Measurements from ENCODE around the gene SLC35D3. TPM values are rescaled to one million over a fixed set of nuclear protein-coding genes. Genes with fewer than 3 reads are reported as not detected.
"Not testable (repeated sequence)": the region's sequence is repeated elsewhere in the genome, so short reads cannot be mapped to it uniquely, and the experiment has no call there.

The SLC35D3 gene
- total RNA-seq, 1 donor, result under 0.01 TPM

DNA sequence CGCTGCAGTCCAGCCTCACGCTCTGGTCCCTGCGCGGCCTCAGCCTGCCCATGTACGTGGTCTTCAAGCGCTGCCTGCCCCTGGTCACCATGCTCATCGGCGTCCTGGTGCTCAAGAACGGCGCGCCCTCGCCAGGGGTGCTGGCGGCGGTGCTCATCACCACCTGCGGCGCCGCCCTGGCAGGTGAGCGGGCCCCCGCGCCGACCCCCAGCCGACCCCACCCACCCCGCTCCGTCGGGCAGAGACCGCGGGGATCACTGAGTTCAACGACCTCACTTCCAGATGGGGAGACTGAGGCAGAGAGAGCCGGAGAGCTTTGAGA lies 545 bp downstream of the SLC35D3 start:
- no peak for DNase-seq (ENCODE audit: low read depth in 2 of 3, low spot score in 2 of 3)

GRCh38 chr6:136923116-136923953 lies 1.2 kb downstream of the SLC35D3 start:
- peak in 2 of 3 donors; percentile 39 to 43 for DNase-seq (ENCODE audit: low read depth in 2 of 3, low spot score in 2 of 3)

DNA sequence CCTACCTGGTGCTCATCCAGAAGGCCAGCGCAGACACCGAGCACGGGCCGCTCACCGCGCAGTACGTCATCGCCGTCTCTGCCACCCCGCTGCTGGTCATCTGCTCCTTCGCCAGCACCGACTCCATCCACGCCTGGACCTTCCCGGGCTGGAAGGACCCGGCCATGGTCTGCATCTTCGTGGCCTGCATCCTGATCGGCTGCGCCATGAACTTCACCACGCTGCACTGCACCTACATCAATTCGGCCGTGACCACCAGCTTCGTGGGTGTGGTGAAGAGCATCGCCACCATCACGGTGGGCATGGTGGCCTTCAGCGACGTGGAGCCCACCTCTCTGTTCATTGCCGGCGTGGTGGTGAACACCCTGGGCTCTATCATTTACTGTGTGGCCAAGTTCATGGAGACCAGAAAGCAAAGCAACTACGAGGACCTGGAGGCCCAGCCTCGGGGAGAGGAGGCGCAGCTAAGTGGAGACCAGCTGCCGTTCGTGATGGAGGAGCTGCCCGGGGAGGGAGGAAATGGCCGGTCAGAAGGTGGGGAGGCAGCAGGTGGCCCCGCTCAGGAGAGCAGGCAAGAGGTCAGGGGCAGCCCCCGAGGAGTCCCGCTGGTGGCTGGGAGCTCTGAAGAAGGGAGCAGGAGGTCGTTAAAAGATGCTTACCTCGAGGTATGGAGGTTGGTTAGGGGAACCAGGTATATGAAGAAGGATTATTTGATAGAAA lies 2.0 kb downstream of the SLC35D3 start:
- no peak for DNase-seq (ENCODE audit: low read depth in 2 of 3, low spot score in 2 of 3)

- DNase-seq (ENCODE audit: low read depth in 2 of 3, low spot score in 2 of 3), result no peak
These were observed 4.3 kb downstream of the SLC35D3 start for GRCh38 chr6:136926383-136926782.

DNA sequence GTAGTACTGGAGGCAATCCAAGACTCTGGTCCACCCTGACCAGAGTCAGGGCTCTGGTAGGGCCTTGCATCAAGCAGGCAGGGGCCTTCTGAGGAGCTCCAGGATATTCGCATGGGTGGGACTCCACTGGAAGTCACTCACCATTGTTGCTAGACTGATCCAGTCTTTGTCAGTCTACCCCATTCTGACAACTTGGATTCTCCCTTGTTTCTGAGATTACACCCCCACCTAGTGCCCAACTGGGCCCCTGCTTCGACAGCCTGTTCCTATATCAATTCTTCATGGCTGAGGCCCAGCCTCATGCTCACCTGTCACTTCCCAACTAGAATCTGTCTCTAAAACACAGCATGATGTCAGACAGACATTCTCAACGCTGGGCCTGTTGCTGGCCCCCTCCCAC lies 5.2 kb downstream of the SLC35D3 start:
- DNase-seq (ENCODE audit: low read depth in 2 of 3, low spot score in 2 of 3), result peak in 2 of 3 donors; percentile 37 to 66

- DNase-seq (ENCODE audit: low read depth in 2 of 3, low spot score in 2 of 3), result no peak
These were observed 8.4 kb downstream of the SLC35D3 start for GRCh38 chr6:136930528-136930927.

GRCh38 chr6:136932599-136932998 lies 10.5 kb downstream of the SLC35D3 start:
- DNase-seq (ENCODE audit: low read depth in 2 of 3, low spot score in 2 of 3), result no peak

- no peak for DNase-seq (ENCODE audit: low read depth in 2 of 3, low spot score in 2 of 3)
These were observed 23.0 kb downstream of the SLC35D3 start for GRCh38 chr6:136945072-136945471.

GRCh38 chr6:136945711-136946121 lies 23.6 kb downstream of the SLC35D3 start:
- DNase-seq (ENCODE audit: low read depth in 2 of 3, low spot score in 2 of 3), result no peak

- DNase-seq (ENCODE audit: low read depth in 2 of 3, low spot score in 2 of 3), result no peak
These were observed 24.9 kb downstream of the SLC35D3 start for GRCh38 chr6:136947037-136947436.

- DNase-seq (ENCODE audit: low read depth in 2 of 3, low spot score in 2 of 3), result not testable (repeated sequence)
These were observed 27.9 kb downstream of the SLC35D3 start for GRCh38 chr6:136949957-136950356.

DNA sequence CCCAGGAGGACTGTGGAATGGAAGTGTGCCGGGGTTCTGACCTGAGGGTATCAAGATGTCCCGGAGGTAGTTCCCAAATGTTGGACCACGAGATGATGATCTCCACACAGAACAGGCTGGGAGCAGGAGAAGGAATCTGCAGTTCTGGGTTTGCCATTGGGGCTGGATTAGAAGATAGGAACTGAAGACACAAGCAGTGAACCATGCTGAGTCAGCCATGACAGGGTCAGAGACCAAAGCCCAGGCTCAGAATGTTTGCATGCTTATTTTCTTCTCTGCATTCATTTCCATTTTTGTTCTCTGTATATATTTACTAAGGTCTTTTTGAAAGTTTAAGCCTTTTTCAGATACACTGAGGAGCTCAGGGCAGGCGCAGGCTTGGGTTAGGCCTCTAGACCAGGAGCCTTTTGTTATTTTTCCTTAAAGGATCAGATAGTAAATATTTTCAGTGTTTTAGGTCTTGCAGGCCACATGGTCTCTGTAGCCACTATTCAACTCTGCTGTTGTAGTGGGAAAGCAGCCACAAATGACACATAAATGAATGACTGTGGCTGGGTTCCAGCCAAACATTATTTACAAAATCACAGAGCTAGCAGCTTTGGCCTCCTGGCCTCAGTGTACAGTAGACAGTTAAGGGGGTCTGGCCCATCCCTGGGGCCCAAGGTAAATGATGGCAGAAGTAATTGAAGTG lies 28.5 kb downstream of the SLC35D3 start:
- DNase-seq (ENCODE audit: low read depth in 2 of 3, low spot score in 2 of 3), result no peak

- peak in 1 of 3 donors; percentile 8 for DNase-seq (ENCODE audit: low read depth in 2 of 3, low spot score in 2 of 3)
These were observed 30.7 kb downstream of the SLC35D3 start for GRCh38 chr6:136952714-136953260.

DNA sequence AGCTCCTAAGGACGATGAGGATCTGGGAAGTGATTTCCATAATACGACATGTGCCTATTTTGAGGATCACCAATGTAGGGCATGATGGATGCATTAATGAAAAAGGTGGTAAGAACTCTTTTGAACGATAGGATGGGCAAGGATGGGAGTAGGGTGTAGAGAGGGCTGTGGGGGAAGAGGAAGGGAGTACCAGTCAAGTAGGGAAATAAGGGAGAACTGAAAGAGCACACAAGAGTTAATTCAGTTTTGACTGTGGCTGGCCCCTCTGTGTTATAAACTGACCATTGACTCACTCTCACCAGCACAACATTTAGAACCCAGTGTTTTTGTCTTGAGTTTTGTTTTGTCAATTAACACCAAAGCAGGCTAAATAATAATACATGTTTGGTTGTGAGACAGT lies 33.0 kb downstream of the SLC35D3 start:
- DNase-seq (ENCODE audit: low read depth in 2 of 3, low spot score in 2 of 3), result no peak

- peak in 2 of 3 donors; percentile 48 to 78 for DNase-seq (ENCODE audit: low read depth in 2 of 3, low spot score in 2 of 3)
These were observed 34.8 kb downstream of the SLC35D3 start for GRCh38 chr6:136956590-136957544.

GRCh38 chr6:136958168-136958567 lies 36.1 kb downstream of the SLC35D3 start:
- no peak for DNase-seq (ENCODE audit: low read depth in 2 of 3, low spot score in 2 of 3)

DNA sequence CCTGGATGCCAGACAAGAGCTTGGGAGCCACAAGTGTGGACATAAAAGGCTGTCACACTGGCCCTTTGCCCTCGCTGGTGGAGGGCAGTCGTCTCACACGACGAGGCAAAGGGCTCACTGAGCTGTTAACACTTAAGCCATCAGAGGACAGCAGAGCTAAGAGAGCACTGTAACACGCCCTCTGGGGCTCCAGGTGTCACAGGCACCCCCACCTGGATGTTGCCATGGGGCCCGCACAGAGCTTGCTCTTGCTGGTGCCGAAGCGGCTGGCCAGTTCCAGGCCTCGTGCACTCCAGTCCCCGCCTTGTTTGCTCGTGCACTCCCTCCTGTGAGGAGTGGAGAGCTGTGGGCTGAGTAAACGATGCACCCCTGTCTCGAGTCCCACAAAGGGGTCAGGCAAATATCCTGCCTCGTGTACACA lies 37.4 kb downstream of the SLC35D3 start:
- DNase-seq (ENCODE audit: low read depth in 2 of 3, low spot score in 2 of 3), result no peak

- not testable (repeated sequence) for DNase-seq (ENCODE audit: low read depth in 2 of 3, low spot score in 2 of 3)
These were observed 37.8 kb downstream of the SLC35D3 start for GRCh38 chr6:136959935-136960334.

- DNase-seq (ENCODE audit: low read depth in 2 of 3, low spot score in 2 of 3), result no peak
These were observed 38.7 kb downstream of the SLC35D3 start for GRCh38 chr6:136960781-136961180.

- DNase-seq (ENCODE audit: low read depth in 2 of 3, low spot score in 2 of 3), result no peak
These were observed 39.7 kb downstream of the SLC35D3 start for GRCh38 chr6:136961848-136962247.
